GM19035 (cell line): Measurements from ENCODE around the gene MAPK1.
"Not testable (repeated sequence)": the region's sequence is repeated elsewhere in the genome, so short reads cannot be mapped to it uniquely, and the experiment has no call there.

Experiments used
- ATAC-seq: cut with Tn5 transposase; IDR thresholded peaks from one replicate; pipeline ENCODE4 v1.9.1; 2021; ENCODE audit not compliant: unreplicated experiment

The MAPK1 gene

DNA sequence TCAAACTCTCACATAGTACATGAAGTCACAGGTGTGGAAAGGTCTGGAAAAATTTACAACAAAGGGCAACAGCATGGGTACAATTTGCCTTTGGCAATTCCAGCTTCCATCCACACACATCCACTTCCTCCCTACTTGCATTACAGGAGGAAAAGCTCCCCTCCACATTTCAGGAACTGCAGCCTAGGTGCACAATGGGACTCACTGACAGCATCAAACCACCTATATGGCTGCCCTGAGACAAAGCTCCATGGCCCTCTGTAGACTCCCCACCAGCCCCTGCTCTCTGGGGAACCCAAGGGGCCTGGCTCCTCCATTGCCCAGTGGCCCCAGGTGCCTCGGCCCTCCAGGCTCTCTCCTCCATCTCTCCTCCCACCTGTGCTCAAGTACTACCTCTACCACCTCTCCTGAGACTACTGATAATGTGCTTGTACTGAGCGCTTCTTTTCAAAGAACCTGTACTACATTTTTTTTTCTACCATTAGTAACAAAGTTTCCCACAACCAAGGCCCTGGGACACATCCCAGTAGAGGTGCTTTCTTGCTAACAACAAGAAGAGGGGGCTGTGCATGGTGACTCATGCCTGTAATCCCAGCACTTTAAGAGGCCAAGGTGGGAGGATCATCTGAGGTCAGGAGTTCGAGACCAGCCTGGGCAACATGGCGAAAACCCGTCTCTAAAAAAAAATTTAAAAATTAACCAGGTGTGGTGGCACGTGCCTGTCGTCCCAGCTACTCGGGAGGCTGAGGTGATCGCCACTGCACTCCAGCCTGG is 136.7 kb downstream of the MAPK1 start:
- no peak for ATAC-seq

DNA sequence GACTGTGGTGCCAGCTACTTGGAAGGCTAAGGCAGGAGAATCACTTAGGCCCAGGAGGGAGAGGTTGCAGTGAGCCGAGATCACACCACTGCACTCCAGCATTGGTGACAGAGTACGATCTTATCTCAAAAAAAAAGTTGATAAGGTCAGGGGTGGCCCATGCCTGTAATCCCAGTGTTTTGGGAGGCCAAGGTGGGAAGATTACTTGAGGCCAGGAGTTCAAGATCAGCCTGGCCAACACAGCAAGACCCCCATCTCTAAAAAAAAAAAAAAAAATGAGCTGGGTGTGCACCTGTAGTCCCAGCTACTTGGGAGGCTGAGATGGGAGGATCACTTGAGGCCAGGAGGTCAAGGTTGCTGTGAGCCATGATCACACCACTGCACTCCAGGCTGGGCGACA is 138.3 kb downstream of the MAPK1 start:
- not testable (repeated sequence) for ATAC-seq

DNA sequence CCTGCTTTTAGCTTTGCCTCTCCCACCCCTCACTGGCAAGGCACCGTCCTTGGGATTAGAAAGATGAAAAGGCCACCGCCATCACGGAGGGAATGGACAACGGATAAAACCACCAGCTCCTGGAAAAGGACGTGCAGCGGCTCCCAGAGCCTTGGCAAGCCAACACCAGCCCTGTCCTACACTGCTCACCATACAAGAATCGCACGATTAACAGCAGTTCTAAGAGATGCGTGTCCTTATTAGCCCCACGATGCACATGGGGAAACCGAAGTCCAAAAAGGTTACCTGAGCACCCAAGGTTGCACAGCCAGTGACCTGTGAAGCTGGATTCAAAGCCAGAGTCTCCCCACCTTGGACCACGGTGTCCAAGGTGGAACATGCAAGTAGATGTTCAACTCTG is 139.2 kb downstream of the MAPK1 start:
- no peak for ATAC-seq

DNA sequence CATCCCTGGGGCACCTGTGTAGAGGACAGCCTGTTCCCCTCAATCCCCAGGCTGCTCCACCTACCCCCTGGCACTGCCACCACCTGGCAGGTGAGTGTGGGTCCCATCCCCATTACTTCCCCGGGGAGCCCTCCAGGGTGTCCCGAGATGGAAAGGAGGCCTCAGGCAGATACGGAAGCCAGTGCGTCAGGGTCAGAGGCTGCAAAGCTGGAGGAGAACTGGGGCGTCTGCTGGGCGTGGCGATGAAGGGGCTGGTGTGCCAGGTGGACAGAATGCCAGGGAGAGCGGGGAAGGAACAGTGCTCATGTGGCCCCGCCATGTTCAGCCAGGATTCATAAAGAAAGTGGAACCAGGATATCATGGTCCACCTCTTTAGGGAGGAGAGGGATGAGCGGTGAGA is 139.7 kb downstream of the MAPK1 start:
- no peak for ATAC-seq

DNA sequence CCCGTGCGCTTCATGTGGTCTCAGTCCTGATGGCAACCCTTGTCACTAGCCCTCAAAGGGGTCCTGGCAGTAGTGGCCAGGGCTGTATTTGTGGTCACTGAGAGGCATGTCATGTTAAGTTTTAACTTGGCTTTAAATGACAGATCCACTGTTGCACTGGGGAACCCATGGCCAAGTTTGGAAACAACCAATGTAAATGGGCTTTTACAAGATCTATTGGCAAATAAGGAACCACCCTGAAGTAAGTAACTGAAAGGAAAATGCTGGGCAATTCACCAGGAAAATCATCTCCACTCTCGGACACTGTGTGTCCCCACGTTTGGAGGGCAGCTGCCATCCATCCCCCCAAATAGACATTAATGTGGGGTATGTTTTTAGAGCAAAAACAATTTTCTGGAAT is 140.3 kb downstream of the MAPK1 start:
- ATAC-seq: no peak

DNA sequence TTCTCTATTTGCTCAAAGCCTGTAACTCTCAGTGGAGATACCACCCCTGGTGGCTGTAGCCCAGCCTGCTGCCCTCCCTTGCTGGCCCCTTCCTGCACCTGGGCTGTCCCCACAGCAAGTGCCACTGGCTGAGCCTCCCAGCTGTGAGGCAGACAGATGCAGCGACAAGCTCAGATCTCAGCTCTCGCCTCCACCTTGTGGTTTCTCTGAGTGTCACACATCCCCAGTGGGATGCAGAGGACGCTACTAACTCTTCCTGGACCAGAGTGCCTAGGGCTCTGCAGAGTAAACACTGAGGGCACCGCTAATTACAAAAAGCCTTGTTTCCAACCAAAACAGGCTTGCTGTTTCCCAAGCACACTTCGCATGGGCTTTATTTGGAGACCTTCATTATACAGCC is 140.8 kb downstream of the MAPK1 start:
- no peak for ATAC-seq

DNA sequence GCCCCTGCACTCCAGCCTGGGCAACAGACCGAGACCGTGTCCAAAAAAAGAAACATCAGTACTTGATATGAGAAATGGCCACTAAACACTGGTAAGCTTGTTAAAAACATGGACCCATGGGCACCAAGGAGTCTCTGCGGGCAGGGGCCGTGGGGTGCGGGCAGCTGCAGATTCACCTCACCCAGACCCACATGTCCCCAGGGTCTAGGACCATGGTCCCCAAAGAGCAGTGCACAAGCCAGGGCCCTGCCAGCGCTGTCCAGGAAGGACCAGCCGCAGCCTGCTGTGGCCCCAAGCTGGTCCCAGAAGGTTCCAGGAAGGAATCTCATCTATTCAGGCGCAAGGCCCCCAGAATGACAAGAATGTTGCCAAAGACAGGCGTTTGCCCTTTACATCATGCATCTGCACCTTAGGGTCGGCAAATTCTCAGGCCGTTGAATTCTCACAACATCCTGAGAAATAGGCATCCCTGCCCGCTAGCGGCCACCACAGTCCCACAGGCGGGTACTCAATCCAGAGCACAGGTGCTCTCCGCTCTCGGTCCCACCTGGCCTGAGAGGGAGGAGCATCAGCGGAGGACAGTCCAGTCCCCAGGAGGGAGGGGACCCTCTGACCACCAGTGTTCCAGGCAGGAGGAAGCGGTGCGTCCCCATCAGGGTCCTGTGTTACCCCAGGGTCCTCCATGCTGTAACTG is 141.3 kb downstream of the MAPK1 start:
- ATAC-seq: no peak

DNA sequence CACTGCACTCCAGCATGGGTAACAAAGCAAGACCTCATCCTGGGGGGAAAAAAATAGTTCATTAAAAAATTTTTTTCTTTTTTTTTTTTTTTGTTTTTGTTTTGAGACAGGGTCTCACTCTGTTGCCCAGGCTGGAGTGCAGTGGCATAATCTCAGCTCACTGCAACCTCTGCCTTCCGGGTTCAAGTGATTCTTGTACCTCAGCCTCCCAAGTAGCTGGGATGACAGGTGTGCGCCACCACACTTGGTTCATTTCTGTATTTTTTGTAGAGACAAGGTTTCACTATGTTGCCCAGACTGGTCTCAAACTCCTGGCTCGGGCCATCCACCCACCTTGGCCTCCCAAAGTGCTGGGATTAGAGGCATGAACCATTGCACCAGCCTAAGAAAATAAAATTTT is 142.9 kb downstream of the MAPK1 start:
- not testable (repeated sequence) for ATAC-seq

DNA sequence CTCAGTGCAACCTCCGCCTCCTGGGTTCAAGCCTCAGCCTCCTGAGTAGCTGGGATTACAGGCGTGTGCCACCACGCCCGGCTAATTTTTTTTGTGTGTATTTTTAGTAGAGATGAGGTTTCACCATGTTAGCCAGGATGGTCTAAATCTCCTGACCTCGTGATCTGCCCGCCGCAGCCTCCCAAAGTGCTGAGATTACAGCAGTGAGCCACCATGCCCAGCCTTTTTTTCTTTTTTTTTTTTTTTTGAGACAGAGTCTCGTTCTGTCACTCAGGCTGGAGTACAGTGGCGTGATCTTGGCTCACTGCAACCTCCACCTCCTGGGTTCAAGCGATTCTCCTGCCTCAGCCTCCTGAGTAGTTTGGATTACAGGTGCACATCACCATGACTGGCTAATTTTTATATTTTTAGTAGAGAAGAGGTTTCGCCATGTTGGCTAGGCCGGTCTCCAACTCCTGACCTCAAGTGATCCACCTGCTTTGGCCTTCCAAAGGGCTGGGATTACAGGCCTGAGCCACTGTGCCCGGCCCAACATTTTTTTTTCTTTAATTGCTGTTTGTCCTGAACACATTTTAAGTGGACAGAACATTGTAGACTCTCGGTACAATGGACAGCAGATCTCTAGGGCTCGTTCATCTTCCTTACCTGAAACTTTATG is 146.1 kb downstream of the MAPK1 start:
- not testable (repeated sequence) for ATAC-seq

DNA sequence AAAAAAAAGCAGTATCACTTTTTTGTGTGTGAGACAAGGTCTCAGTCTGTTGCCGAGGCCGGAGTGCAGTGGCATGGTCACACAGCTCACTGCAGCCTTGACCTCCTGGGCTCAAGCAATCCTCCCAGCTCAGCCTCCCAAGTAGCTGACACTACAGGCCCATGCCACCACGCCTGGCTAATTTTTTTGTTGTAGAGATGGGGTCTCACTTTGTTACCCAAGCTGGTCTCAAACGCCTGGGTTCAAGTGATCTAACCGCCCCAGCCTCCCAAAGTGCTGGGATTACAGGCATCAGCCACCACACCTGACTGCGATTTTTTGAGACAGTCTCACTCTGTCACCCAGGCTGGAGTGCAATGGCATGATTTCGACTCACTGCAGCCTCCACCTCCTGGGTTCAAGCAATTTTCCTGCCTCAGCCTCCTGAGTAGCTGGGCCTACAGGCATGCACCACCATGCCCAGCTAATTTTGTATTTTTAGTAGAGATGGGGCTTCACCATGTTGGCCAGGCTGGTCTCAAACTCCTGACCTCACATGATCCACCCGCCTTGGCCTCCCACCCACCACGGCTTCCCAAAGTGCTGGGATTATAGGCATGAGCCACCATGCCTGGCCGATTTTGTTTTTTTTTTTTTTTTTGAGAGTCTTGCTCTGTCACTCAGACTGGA is 147.1 kb downstream of the MAPK1 start:
- ATAC-seq: not testable (repeated sequence)

DNA sequence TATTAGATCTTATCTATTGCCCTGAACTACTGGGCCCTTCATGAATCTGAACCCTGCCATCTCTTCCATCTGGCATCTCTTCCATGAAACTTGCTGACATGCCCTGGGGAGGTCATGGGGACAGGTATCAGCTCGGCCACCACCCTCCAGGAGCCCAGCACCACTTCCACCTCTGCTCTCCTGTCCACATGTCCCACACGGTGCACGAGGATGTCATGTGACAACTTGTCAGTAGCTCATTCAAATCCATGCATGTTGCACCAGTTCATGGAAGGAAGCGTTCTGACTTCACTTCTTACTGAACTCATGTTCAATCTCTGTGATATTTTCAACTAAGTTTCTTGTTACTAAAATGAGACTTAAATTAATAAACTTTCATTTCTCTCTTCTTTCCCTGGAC is 148.4 kb downstream of the MAPK1 start:
- no peak for ATAC-seq

DNA sequence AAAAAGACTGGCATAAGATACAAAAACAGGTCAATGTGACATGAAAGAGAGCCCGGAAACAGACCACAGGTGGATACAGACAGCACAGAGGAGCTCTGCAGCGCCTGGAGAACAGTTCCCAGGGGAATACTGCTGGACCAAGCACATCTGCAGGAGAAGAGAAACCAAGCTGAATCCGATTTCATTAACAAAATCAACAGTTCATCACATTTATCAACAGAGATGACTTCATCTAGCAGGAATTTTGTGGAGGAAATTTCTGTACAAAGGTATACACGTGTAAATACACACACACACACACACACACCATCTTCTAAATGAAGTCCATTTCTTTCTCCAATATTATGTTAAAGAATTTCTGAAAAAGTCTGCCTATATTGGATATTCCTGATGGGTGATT is 148.9 kb downstream of the MAPK1 start:
- no peak for ATAC-seq

DNA sequence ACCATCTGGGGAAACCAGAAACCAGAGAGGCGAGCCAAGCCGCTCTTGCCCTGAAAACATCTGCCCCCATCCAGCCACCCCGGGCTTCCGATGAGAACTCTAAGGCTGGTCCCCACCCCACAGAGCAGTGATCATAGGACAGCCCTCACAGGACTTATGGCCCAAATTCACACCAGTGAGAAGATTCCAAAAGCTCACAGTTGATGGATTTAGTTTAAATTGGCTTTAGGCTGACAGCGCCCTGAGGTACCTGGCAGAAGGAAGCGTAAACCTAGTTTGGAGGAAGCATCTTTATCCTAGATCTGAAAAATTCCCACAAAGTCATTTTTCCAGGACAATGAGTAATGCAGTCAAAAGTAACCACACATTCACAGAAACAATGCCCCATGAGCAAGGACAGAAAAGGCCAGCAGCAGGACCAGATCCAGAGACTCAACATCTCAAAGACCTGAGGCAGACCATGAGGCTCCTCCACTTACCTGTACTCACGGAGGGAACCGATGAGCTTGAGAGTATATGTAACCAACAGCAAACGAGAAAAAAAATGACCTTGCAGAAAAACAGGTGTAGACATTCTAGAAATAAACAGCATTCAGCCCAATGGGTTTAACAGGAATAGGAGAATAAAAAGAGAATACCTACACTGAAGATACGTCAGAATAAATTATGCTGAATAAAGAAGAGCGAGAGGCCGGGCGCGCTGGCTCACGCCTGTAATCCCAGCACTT is 150.9 kb downstream of the MAPK1 start:
- ATAC-seq: not testable (repeated sequence)

DNA sequence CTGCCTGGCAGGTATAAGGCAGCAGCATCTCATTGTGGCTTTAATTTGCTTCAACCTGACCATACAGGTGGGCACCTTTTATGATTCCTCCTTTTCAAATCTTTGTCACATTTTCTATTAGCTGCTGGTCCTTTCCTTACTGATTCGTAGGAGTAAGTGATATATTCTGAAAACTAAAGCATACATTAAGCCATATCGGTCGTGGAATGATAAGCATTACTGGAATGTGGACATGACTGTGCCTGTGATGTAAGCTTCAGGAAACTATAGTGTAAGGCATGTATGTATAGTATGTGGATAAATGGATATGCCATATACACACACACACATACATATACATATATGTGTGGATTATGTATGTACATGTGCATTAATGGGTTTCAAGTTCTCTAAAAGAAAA is 152.7 kb downstream of the MAPK1 start:
- no peak for ATAC-seq

DNA sequence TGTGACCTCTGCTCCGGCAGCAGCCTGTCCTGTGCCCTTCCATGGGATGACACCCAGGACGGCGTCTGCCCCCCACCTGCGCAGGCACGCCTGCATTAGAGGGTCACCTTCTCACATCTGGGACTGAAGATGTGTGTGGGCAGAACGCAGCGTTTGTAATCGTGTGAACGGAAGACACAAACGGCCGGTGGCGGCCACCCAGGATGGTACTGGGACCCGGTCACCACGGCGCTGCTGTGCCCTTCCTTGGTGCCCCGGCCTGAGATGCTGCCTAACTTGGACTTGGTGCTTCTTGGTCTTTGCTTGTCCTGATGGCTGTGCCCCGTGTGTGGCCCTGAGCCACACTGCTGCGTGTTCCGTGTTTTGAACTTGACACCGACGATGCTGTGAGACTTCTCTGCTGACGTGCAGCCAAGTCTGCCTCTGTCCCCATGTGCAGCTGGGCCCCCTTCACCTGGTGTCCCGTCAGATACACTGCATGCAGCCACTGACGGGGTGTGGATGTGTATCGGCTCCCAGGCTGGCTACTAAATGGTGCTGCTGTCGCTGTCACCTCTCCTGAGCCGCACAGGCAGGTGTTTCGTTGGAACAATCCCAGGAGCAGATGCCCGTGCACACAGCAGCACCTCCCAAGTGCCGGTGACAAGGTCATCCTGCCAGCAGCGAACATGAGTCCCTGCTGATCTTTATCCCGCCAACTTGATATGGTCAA is 153.2 kb downstream of the MAPK1 start:
- no peak for ATAC-seq

DNA sequence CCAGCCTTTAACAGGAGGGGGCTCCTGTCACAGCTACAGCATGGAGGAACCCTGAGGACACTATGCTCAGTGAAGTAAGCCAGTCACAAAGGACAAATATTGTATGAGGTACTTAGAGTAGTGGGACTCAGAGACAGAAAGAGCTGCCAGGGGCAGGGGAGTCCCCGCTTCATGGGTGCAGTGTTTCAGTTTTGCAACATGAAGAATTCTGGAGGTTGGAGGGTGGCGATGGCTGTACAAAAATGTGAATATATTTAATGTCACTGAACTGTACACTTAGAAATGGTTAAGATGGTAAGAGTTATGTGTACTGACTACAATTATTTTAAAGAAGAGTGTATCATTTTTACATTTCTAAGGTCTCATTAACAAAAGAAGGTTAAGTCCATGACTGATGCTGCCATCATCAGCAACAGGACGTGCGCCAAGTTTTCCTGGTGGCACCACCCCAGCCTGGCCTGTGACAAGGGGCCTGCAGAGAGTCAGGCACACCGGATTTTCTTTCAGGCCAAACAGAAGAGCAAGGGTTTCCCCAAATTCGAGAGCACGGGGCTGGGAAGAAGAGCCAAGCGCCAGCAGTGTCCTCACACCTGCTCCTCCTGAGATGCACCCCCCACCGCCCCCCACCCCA is 153.9 kb downstream of the MAPK1 start:
- ATAC-seq: no peak

DNA sequence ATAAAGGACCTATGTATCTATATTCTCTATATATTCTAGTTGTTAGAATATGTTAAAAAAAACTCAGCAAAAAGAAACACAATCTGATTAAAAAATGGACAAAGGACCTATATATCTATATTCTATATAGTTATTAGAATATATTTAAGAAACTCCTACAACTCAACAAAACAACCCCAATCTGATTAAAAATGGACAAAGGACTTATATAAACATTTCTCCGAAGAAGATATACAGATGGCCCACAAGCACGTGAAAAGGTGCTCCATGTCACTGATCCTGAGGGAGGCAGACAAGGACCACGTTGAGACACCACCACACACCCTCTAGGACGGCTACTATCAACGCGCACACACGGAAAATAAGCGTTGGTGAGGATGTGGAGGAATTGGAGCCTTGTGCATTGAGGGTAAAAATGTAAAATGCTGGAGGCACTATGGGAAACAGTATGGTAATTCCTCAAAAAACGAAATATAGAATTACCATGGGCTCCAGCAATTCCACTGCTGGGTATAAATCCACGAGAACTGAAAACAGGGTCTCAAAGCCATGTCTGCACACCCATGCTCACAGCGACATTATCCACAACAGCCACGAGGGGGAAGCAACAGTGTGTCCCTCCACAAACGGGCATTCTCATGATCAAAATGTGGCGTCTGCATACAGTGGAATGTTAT is 154.6 kb downstream of the MAPK1 start:
- ATAC-seq: no peak

DNA sequence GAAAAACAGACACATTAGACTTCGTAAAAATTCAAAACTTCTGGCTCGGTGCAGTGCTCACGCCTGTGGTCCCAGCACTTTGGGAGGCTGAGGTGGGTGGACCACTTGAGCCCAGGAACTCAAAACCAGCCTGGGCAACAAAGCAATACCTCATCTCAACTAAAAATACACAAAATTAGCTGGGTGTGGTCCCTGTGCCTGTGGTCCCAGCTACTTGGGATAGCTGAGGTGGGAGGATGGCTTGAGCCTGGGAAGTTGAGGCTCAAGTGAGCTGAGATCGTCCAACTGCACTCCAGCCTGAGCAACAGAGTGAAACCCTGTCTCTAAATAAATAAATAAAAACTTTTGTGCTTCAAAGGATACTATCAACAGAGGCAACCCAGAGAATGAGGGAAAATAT is 155.6 kb downstream of the MAPK1 start:
- no peak for ATAC-seq

DNA sequence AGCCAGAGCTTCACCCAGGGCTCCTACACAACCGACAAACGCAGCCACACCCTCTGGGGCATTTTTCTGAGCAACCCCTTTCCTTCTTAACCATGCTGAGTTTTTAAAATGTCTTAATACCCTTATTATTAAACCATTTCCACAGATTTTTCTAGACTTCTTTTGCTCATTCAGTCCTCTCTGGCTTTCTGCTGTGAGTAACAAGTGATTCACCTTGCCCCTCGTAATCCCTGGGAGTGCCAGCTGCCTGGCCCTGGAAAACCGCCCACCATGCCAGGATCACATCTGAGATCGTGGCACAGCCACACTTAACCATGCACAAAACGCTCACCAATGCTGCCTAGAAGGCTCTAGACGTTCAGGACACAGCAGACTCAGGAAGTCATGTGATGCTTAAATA is 157.3 kb downstream of the MAPK1 start:
- ATAC-seq: no peak
